H1 (cell line): ENCODE results near the gene ZNF367. TPM values are rescaled to one million over a fixed set of nuclear protein-coding genes. Genes with fewer than 3 reads are reported as not detected.
"Not testable (repeated sequence)": the region's sequence is repeated elsewhere in the genome, so short reads cannot be mapped to it uniquely, and the experiment has no call there.

Experiments used
- CTCF ChIA-PET: fragments of 300-600 bp; sonication (Branson Sonifier 250); formaldehyde crosslinking; loops from one replicate; lab custom pipeline; 2021; ENCODE audit not compliant: partially characterized antibody; lab: Charles Lee
- POLR2A ChIA-PET: fragments of 300-600 bp; sonication (Branson Sonifier 250); formaldehyde crosslinking; loops from one replicate; lab custom pipeline; 2021; ENCODE audit warnings: inconsistent platforms; ENCODE audit not compliant: partially characterized antibody; lab: Charles Lee
- DNase-seq, 2 experiments: peaks; one replicate each; pipeline versions ENCODE4 v3.0.0 to v3.0.0-alpha.2; 2010 to 2022; ENCODE audit warnings: low spot score in 2 of 2, low read depth in 1 of 2, mixed read lengths in 1 of 2
- FAIRE-seq: peaks from 2 replicates; lab custom pipeline; 2011; peaks lifted over from hg19 to GRCh38; lab: Jason Lieb, UNC
- H2AFZ ChIP-seq: 2 replicates; pipeline ENCODE4 v1.8.1; 2012; ENCODE audit warnings: low read length, inconsistent platforms
- H2AK5ac ChIP-seq: 2 replicates; pipeline ENCODE4 v1.6.1; 2013; ENCODE audit warnings: low read depth, low read length
- H2BK120ac ChIP-seq: replicated peaks from 2 replicates; pipeline ENCODE3; 2013; ENCODE audit warnings: low read depth, low read length, inconsistent platforms
- H2BK12ac ChIP-seq: 2 replicates; pipeline ENCODE4 v1.6.1; 2013; ENCODE audit warnings: low read depth, low read length
- H2BK15ac ChIP-seq: 2 replicates; pipeline ENCODE4 v1.6.1; 2013; ENCODE audit warnings: low read length
- H2BK20ac ChIP-seq: 2 replicates; pipeline ENCODE4 v1.6.1; 2013; ENCODE audit warnings: low read length
- H2BK5ac ChIP-seq: 2 replicates; pipeline ENCODE4 v1.6.1; 2013; ENCODE audit warnings: low read depth, low read length
- H3K14ac ChIP-seq: 2 replicates; pipeline ENCODE4 v1.6.1; 2013; ENCODE audit warnings: inconsistent platforms; ENCODE audit not compliant: insufficient read length
- H3K18ac ChIP-seq: 2 replicates; pipeline ENCODE4 v1.6.1; 2013; ENCODE audit warnings: low read length; ENCODE audit errors: extremely low read depth
- H3K23ac ChIP-seq: 2 replicates; pipeline ENCODE4 v1.6.1; 2013; ENCODE audit warnings: inconsistent platforms; ENCODE audit not compliant: insufficient read length
- H3K23me2 ChIP-seq: 2 replicates; pipeline ENCODE4 v1.6.1; 2013; ENCODE audit warnings: low read depth, low read length
- H3K27ac ChIP-seq: 2 replicates; pipeline ENCODE4 v1.6.1; 2011; ENCODE audit warnings: low read depth, low read length, inconsistent platforms
- H3K27me3 ChIP-seq, 4 experiments: replicated peaks in 1 of 4; 1 replicate in 1 of 4; 2 replicates in 3 of 4; pipeline versions ENCODE4 v1.6.1 to v1.8.1; 2011 to 2013; ENCODE audit warnings: low read length in 3 of 4, mild to moderate bottlenecking in 3 of 4, inconsistent platforms in 2 of 4, mixed read lengths in 2 of 4, moderate library complexity in 1 of 4; ENCODE audit not compliant: control insufficient read depth in 3 of 4, insufficient read depth in 3 of 4; ENCODE audit errors: extremely low read depth in 1 of 4
- H3K36me3 ChIP-seq, 4 experiments: 2 replicates each; pipeline versions ENCODE4 v1.6.1 to v1.8.1; 2011 to 2013; ENCODE audit warnings: mild to moderate bottlenecking in 4 of 4, low read length in 3 of 4, moderate library complexity in 2 of 4, control low read depth in 1 of 4, inconsistent platforms in 1 of 4; ENCODE audit not compliant: insufficient read depth in 4 of 4, control insufficient read depth in 2 of 4
- H3K4ac ChIP-seq: replicated peaks from 2 replicates; pipeline ENCODE3; 2013; ENCODE audit warnings: low read length, low read depth, mixed read lengths, inconsistent platforms; ENCODE audit not compliant: insufficient read length
- H3K4me1 ChIP-seq, 4 experiments: replicated peaks in 1 of 4; 1 replicate in 1 of 4; 2 replicates in 3 of 4; pipeline versions ENCODE4 v1.6.1 to v1.8.1; 2011 to 2013; ENCODE audit warnings: low read length in 3 of 4, inconsistent platforms in 2 of 4, mixed read lengths in 1 of 4; ENCODE audit not compliant: insufficient read depth in 4 of 4, control insufficient read depth in 3 of 4
- H3K4me2 ChIP-seq, 2 experiments: 2 replicates each; pipeline versions ENCODE4 v1.6.1 to v1.8.1; 2011 to 2013; ENCODE audit warnings: low read depth in 2 of 2, low read length in 2 of 2, control low read depth in 1 of 2, inconsistent platforms in 1 of 2, mild to moderate bottlenecking in 1 of 2; ENCODE audit not compliant: insufficient read depth in 1 of 2
- H3K4me3 ChIP-seq, 4 experiments: fragments of 200-600, 300-600 bp in 1 of 4; sonication (generic), shearing (Covaris generic), sonication (Bioruptor Twin) in 1 of 4; 2 replicates each; pipeline versions ENCODE4 v1.5.1 to v1.8.1; 2011 to 2016; ENCODE audit warnings: low read length in 4 of 4, low read depth in 3 of 4, control low read depth in 2 of 4, inconsistent platforms in 2 of 4, mild to moderate bottlenecking in 2 of 4, mixed read lengths in 1 of 4, moderate library complexity in 1 of 4; ENCODE audit not compliant: insufficient read depth in 2 of 4; ENCODE audit errors: extremely low read depth in 1 of 4
- H3K56ac ChIP-seq: replicated peaks from 2 replicates; pipeline ENCODE3; 2013; ENCODE audit warnings: low read depth, mild to moderate bottlenecking, mixed read lengths, low read length, inconsistent platforms; ENCODE audit not compliant: insufficient read length
- H3K79me1 ChIP-seq: 2 replicates; pipeline ENCODE4 v1.6.1; 2013; ENCODE audit warnings: low read depth, low read length, control low read depth
- H3K79me2 ChIP-seq, 2 experiments: 2 replicates each; pipeline versions ENCODE4 v1.6.1 to v1.8.1; 2012 to 2013; ENCODE audit warnings: low read length in 2 of 2, mild to moderate bottlenecking in 2 of 2, inconsistent platforms in 1 of 2; ENCODE audit not compliant: insufficient read depth in 2 of 2, control insufficient read depth in 1 of 2
- H3K9ac ChIP-seq, 4 experiments: replicated peaks in 1 of 4; 1 replicate in 1 of 4; 2 replicates in 3 of 4; pipeline versions ENCODE4 v1.6.1 to v1.8.1; 2011 to 2013; ENCODE audit warnings: low read depth in 3 of 4, low read length in 3 of 4, control low read depth in 2 of 4, mild to moderate bottlenecking in 2 of 4, moderate library complexity in 2 of 4, inconsistent platforms in 1 of 4; ENCODE audit errors: extremely low read depth in 1 of 4
- H3K9me3 ChIP-seq, 2 experiments: 2 replicates each; pipeline versions ENCODE4 v1.6.1 to v1.8.1; 2012 to 2013; ENCODE audit warnings: mild to moderate bottlenecking in 2 of 2, moderate library complexity in 2 of 2, control low read depth in 1 of 2, inconsistent platforms in 1 of 2, low read depth in 1 of 2, low read length in 1 of 2, mixed read lengths in 1 of 2; ENCODE audit not compliant: insufficient read depth in 2 of 2
- H4K20me1 ChIP-seq, 2 experiments: replicated peaks in 1 of 2; 2 replicates each; pipeline versions ENCODE3 to v1.8.1; 2011 to 2013; ENCODE audit warnings: inconsistent platforms in 2 of 2, low read length in 2 of 2, mild to moderate bottlenecking in 1 of 2; ENCODE audit not compliant: insufficient read depth in 2 of 2, control insufficient read depth in 1 of 2
- H4K5ac ChIP-seq: 2 replicates; pipeline ENCODE4 v1.6.1; 2013; ENCODE audit warnings: low read length, low read depth, mixed read lengths, inconsistent platforms; ENCODE audit not compliant: insufficient read length
- H4K8ac ChIP-seq: 2 replicates; pipeline ENCODE4 v1.8.0; 2013; ENCODE audit warnings: mild to moderate bottlenecking, moderate library complexity, low read length, inconsistent platforms; ENCODE audit not compliant: insufficient read depth; ENCODE audit errors: extremely low read depth
- H4K91ac ChIP-seq: replicated peaks from 2 replicates; pipeline ENCODE3; 2013; ENCODE audit warnings: low read length, mixed read lengths, inconsistent platforms; ENCODE audit not compliant: insufficient read length
- ATF3 ChIP-seq: IDR thresholded peaks from 2 replicates; pipeline ENCODE4 v1.6.1; 2011; ENCODE audit warnings: low read depth, mild to moderate bottlenecking, low read length; ENCODE audit not compliant: insufficient read depth
- CHD2 ChIP-seq: IDR thresholded peaks from 2 replicates; pipeline ENCODE4 v1.6.1; 2012; ENCODE audit warnings: low read length, improper control_type of control experiment
- EGR1 ChIP-seq: IDR thresholded peaks from 2 replicates; pipeline ENCODE4 v1.6.1; 2011; ENCODE audit warnings: low read depth, low read length, borderline replicate concordance
- JUND ChIP-seq: IDR thresholded peaks from 2 replicates; pipeline ENCODE4 v1.6.1; 2011; ENCODE audit warnings: mild to moderate bottlenecking, improper control_type of control experiment, low read length
- MAFK ChIP-seq: IDR thresholded peaks from 2 replicates; pipeline ENCODE4 v1.6.1; 2012; ENCODE audit warnings: low read depth, mild to moderate bottlenecking, improper control_type of control experiment, low read length
- SIX5 ChIP-seq: IDR thresholded peaks from 2 replicates; pipeline ENCODE4 v1.6.1; 2011; ENCODE audit warnings: mild to moderate bottlenecking, low read depth, low read length
- SP4 ChIP-seq: IDR thresholded peaks from 2 replicates; pipeline ENCODE4 v1.6.1; 2012; ENCODE audit warnings: low read length, inconsistent platforms
- TCF12 ChIP-seq: IDR thresholded peaks from 2 replicates; pipeline ENCODE4 v1.6.1; 2011; ENCODE audit warnings: low read depth, mild to moderate bottlenecking, low read length
- WGBS, 2 experiments: shearing (Covaris generic) in 1 of 2; methylation state at CpG; one replicate each; pipeline versions ENCODE4 v1.1.6 to v1.1.7; 2013 to 2015; ENCODE audit warnings: low lambda C conversion rate in 2 of 2, mixed read lengths in 2 of 2, inconsistent platforms in 1 of 2, low coverage in 1 of 2, missing lambda C conversion rate in 1 of 2; ENCODE audit not compliant: insufficient replicate concordance in 2 of 2, insufficient coverage in 1 of 2, insufficient read length in 1 of 2; ENCODE audit errors: extremely low coverage in 1 of 2, missing lambda C conversion rate in 1 of 2; 5-methylcytosine and 5-hydroxymethylcytosine counted together
- polyA plus RNA-seq, 7 experiments: library from polyadenylated mRNA; depleted of rRNA in 3 of 7; stranded (reverse) in 5 of 7; unstranded in 2 of 7; fragments of >200 nt in 5 of 7; fragments of 200-250 nt in 2 of 7; gene quantifications; 1 replicate in 5 of 7; 2 replicates in 1 of 7; 4 replicates in 1 of 7; pipeline versions ENCODE4 v1.2.1 to v1.2.3, GENCODE V29; 2011 to 2013; ENCODE audit warnings: missing spikeins in 2 of 7, mixed read lengths in 2 of 7
- total RNA-seq: library from RNA; stranded (reverse); fragmentation: NEBNext Ultra II Directional; extraction: Animal tissue kit (Norgen Biotek cat#: 25700); gene quantifications from 2 replicates; pipeline ENCODE4 v1.2.1, GENCODE V29; 2021

The ZNF367 gene
- total and polyA plus RNA-seq, 2 of the 8 experiments (the other 6 are each of a cell fraction or from before 2014, with no cell fraction given) = 2.2 to 8.2 TPM

DNA sequence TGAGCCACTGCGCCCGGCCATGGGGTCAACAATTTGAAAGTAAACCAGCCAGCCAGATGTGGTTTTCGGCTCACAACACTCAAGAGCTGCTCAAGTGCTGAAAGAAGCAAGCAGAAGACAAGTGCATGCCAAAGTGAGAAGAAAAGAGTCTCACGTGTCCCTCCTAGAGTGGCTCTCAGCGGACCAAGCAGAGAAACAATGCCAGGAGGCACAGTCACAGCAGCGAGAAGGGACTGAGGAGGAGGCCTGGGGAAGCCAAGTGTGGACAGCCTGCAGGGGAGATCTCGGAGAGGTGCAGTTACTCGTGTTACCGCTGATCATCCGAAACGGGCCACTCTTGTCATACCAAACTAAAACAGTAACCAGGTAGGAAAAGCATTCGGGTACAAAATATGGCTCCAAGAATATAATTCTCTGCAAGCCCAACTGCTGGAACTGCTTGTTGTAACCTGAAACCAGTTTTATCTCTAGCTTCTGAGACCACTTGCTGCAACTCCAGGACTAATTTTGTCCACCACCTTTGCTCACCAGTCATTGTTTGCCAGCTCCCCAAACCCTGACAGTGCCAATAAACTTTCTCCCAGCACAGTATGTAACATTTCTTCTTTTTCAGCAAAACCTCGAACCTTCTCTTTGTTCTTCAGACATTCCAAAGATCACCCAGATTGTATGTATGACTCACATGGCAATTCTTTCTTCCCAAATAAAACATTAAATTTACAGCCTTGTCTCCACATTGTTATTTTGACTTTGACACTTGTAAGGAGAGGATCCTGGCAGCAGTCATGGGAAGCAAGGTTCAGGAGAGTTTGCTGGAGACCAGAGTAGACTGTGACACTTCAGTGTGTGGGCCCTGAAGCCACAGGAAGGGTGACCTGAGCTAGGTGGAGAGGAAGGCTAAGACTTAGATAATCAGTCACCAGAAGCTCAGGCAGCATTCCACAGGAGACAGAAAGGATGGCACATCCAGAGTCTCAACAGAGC lies 41.0 kb downstream of the ZNF367 start (continued):
- TF ChIP-seq CHD2 (no peak), SP4 (no peak), TCF12 (no peak), JUND (no peak), MAFK (no peak), SIX5 (no peak), ATF3 (no peak), EGR1 (no peak)
- TF ChIP-seq, all 59 proteins: peak for 0

GRCh38 chr9:96375507-96375906 lies 42.7 kb downstream of the ZNF367 start:
- H4K8ac ChIP-seq, H3K4ac ChIP-seq, H4K20me1 ChIP-seq, H3K18ac ChIP-seq, H3K36me3 ChIP-seq, H3K9ac ChIP-seq, H2BK15ac ChIP-seq, H2BK5ac ChIP-seq, H2BK20ac ChIP-seq, H3K27me3 ChIP-seq, H3K23me2 ChIP-seq, H2BK12ac ChIP-seq, H3K23ac ChIP-seq, H4K91ac ChIP-seq, H4K5ac ChIP-seq, H2AK5ac ChIP-seq, POLR2A ChIA-PET, H3K4me3 ChIP-seq, H2BK120ac ChIP-seq, H3K79me2 ChIP-seq, H3K56ac ChIP-seq, DNase-seq, H3K79me1 ChIP-seq, FAIRE-seq, H3K27ac ChIP-seq, H3K9me3 ChIP-seq, H3K4me1 ChIP-seq, H3K14ac ChIP-seq, H2AFZ ChIP-seq, H3K4me2 ChIP-seq: not testable (repeated sequence)
- CTCF ChIA-PET = interaction anchor here (1.6 kb wide), 1 partner anchor 130 kb away, joined by 4 read pairs; no protein-coding TSS in a partner anchor
- WGBS, 2 experiments = 98% methylated on average over 6 of the region's 6 CpGs; no CpG with 5 or more reads in 1 of the 2 experiments
